GM18499 (cell line): Measurements from ENCODE around the gene PSD2.

Source experiments
- ATAC-seq: cut with Tn5 transposase; IDR thresholded peaks from one replicate; pipeline ENCODE4 v1.9.1; 2021; ENCODE audit warnings: moderate number of reproducible peaks; ENCODE audit not compliant: insufficient read depth, unreplicated experiment

Gene PSD2

GRCh38 chr5:139795074-139796001 lies at the start of gene PSD2:
Gene PSD2 (plus strand): TSS chr5:139795808. CDS start chr5:139809441, 13,633 bp downstream.
- ATAC-seq, result no peak

DNA sequence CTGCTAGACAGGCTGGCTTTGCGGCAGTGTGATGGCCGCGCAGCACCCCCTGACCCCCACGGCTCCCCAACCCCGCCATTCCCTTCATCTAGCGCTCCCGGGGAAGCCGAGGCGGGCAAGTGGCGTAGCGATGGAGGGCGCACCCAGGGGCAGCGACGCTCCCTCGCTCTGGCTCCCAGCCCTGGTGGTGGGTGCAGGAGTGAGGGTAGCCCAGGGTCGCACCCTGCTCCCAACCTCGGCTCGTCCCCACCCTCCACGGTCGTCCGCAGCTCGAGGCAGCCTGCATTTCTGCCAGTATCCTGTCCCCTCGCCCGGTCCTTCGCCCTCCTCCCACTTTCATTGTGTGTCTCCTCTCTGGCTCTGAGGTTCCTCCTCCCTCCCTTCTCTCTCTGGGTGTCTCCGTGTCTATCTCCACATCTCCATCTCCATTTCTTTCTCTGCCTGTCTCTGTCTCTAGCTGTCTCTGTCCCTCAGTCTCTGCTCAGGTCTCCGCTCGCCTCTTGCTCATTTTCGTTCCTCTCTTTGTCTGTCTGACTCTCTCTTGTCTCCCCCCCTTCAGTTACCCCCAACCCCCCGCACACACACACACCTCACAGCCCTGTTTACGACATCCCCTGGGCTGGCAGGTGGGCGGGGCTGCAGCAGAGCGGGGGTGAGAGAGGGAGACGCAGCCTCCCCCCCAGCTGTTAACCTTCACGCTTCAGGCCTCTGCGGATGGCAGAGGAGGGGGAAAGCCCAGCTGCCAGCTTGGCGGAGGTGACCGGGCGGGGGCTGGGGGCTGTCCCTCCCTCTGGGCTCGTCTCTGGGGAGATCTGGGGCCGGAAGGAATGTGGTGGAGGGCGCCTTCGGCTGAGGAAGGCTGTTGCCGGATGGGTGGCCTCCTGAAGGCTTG lies 48.7 kb upstream of the PSD2 start:
- no peak for ATAC-seq

DNA sequence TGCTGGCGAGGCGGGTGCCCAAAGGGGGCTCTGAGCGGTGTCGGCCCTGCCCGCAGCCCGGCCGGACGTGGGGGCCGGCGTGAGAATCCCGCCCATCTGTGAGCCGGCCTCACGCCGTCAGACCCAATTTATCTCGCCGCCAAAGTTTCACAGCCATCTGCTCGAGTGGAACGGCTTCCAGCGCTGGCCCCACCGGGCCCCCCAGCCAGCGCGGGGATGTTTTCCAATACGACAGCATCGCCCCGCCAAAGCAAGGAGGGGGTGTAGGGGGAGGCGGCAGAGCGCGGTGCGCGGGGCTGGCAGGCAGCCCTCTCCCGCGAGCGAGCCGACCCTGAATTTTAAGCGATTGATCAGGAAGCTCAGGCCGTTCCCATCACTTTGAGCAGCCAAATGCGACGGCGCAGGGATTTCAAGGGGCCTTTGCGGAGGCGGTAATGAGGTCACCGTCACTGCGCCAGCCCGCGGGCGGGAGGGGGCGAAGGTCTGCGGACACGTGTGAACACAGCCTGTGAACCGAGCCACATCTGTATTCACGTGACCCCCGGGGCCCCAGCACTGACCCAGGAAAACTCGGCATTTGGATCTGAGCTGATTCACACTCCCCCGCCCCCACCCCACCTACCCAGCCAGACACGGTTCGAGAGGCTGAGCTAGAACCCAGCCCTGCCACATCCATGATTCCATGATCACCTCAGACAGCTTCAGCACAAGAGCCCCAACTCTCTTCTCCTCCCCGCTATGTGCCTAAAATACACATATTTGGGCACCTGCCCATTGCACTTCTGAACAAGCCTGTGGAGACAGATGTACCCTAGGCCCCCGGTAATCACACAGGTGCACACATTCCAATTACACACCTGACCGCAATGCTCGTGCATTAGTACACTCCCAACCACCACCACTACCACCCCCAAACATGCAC lies 47.8 kb upstream of the PSD2 start:
- ATAC-seq, result no peak

GRCh38 chr5:139748505-139748826 lies 47.1 kb upstream of the PSD2 start:
- no peak for ATAC-seq

DNA sequence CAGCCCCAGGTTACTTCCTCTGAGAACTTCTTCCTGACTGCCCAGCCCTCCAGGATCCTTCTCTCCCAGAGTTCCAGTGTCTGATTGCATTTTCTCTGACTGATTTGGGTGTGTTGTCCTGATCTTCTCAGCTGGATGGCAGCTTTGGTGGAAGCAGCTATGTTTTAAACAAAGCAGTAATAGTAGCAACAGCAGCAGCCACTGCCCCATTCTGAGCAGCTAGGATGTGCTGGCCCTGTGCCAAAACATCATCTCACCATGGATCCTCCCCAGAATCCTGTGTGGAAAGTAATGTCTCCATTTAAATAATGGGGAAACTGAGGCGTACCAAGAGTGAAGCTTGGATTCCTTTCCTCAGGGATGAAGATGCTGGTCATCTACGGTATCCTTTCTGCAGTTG lies 46.4 kb upstream of the PSD2 start:
- ATAC-seq, result no peak

DNA sequence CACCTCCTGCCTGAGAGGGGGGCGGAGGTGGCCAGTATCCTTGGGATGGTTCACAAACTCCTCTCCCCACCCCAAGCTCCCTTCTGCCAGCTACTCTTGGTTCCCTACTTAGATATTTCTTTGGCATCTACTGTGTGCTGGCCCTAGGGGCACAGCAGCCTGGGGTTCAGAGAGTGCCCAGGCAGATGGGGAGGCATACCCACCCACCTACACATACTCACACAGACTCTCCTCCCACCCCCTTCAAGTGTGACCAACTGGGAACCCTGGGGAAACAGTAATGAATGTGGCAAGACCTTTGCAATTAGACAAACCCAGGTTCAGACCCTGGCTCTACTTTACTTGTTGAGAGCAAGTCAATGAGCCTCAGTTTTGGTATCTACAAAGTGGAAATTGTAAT lies 44.4 kb upstream of the PSD2 start:
- no peak for ATAC-seq

GRCh38 chr5:139752506-139753473 lies 42.8 kb upstream of the PSD2 start:
- ATAC-seq, result no peak

GRCh38 chr5:139755892-139756671 lies 39.5 kb upstream of the PSD2 start:
- no peak for ATAC-seq

GRCh38 chr5:139756971-139757370 lies 38.6 kb upstream of the PSD2 start:
- no peak for ATAC-seq

- ATAC-seq, result no peak
Measured at GRCh38 chr5:139757727-139758509, 37.7 kb upstream of the PSD2 start.

DNA sequence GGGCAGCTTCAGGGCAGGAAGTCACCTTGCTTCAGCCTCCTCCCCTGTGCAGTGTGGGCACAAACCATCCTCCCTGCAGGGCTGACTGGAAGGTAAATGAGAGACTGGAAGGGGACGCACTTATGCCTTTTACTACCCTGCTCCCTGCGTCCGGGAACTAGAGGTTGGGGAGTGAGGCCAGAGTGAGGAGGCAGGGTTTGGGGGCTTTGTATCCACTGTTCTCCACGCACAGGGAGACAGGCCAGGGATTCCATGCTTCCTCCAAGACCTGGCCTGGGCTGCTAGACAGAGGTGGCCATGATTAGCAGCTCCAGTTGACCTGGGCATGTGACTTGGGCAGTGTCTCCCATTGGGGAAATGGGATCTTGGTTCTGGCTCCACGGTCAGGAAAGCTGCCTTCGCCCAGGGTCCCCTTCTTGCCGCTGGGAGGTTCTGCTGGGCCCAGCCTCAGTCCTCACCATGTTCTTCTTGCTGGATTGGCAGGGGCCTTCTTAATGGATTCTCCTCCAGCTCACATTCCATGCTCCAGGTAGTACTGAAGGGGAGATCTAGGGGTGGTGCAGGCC lies 37.0 kb upstream of the PSD2 start:
- no peak for ATAC-seq

- no peak for ATAC-seq
Measured at GRCh38 chr5:139759219-139759721, 36.3 kb upstream of the PSD2 start.

- ATAC-seq, result no peak
Measured at GRCh38 chr5:139760066-139761056, 35.2 kb upstream of the PSD2 start.

GRCh38 chr5:139761057-139761450 lies 34.6 kb upstream of the PSD2 start:
- ATAC-seq, result no peak

DNA sequence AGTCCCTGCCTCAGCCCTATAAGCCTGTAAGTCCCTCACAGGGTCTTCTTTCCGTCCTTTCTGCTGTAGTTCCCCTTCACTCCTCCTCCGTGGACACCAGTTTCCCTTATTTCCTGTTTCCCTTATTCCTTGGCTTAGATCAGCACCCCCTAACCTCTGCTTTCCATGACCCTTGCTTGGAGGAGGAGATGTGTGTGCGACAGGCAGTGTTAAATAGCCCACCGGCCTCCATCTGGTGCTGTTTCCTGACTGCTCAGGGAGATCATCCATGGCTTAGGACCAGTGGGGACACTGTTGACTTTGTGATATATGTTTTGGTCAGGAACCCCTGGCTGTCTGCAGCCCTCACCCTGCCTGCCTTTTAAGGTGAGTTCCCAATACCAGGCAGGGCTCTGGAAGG lies 34.1 kb upstream of the PSD2 start:
- ATAC-seq, result no peak

DNA sequence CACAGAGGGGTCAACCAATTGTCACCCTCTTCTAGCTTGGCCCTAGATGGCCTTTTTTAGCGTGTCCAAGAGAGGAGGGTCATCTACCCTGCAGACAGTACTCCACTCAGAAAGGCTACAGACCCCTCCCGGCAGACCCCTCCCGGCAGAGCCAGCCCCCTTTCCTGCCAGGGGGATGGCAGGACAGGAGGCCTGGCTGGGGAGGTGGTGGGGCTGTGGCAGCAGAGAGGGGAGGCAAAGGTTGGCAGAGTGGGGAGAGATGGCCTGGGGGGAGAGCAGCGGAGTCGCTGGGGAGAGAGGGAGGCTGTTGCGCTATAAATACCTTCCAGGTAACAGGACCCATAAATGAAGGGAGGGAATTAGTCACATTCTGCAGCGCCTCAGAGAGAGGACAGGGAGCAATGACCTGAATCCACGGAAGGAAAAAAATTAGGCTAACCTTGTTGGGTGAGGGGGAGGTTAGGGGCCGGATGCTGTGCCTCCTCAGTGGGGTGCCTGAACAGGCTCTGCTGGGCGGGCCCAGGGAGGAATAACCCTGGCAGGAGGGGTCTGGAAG lies 32.9 kb upstream of the PSD2 start:
- no peak for ATAC-seq
